BE2C (cell line): ENCODE results near the gene ZNF888.

ENCODE experiments used
- DNase-seq: peaks from one replicate; pipeline ENCODE4 v3.0.0-alpha.2; 2020
- H3K27me3 ChIP-seq: fragments of 250-450 bp; sonication (Bioruptor Pico); 2 replicates; pipeline ENCODE4 v1.5.1; 2020; ENCODE audit warnings: mild to moderate bottlenecking
- H3K36me3 ChIP-seq: fragments of 250-450 bp; sonication (Bioruptor Pico); 2 replicates; pipeline ENCODE4 v1.5.1; 2020; ENCODE audit warnings: mild to moderate bottlenecking
- H3K4me1 ChIP-seq: fragments of 250-450 bp; sonication (Bioruptor Pico); 2 replicates; pipeline ENCODE4 v1.5.1; 2020
- H3K4me3 ChIP-seq: 2 replicates; pipeline ENCODE4 v1.5.1; 2011; ENCODE audit warnings: low read depth, low read length
- H3K9me3 ChIP-seq: fragments of 250-450 bp; sonication (Bioruptor Pico); 2 replicates; pipeline ENCODE4 v1.5.1; 2020
- CTCF ChIP-seq: IDR thresholded peaks from 2 replicates; pipeline ENCODE4 v1.5.1; 2012; ENCODE audit warnings: mild to moderate bottlenecking, low read depth, low read length

The ZNF888 gene

GRCh38 chr19:52898101-52898500 lies 25.1 kb downstream of the ZNF888 start:
- no peak for TF ChIP-seq CTCF
- Histone ChIP-seq H3K9me3 (no peaks in the 10 kb centered on the region), H3K36me3 (peaks cover 11% of the 10 kb centered on the region), H3K27me3 (no peaks in the 10 kb centered on the region), H3K4me1 (no peaks in the 10 kb centered on the region), H3K4me3 (no peak overlapping the region)
- no peak for DNase-seq

- Histone ChIP-seq H3K36me3 (peaks cover 11% of the 10 kb centered on the region), H3K27me3 (no peaks in the 10 kb centered on the region), H3K4me3 (peak within 1 kb of the TSS; percentile 93), H3K4me1 (no peaks in the 10 kb centered on the region), H3K9me3 (no peaks in the 10 kb centered on the region)
- TF ChIP-seq CTCF: no peak
- peak; percentile 97 for DNase-seq
Observed at GRCh38 chr19:52897138-52897935, 25.9 kb downstream of the ZNF888 start, which contains the start of gene ZNF320. ZNF320 (minus strand) TSS chr19:52897635; CDS start chr19:52890255, 7,380 bp downstream.

GRCh38 chr19:52896431-52897137 lies 26.6 kb downstream of the ZNF888 start:
- H3K4me1 ChIP-seq: no peaks in the 10 kb centered on the region
- H3K4me3 ChIP-seq: peak overlapping the region; percentile 93
- no peak for TF ChIP-seq CTCF
- H3K27me3 ChIP-seq: no peaks in the 10 kb centered on the region
- no peaks in the 10 kb centered on the region for H3K9me3 ChIP-seq
- H3K36me3 ChIP-seq: peaks cover 16% of the 10 kb centered on the region
- peak; percentile 30 for DNase-seq

- H3K27me3 ChIP-seq: no peaks in the 10 kb centered on the region
- no peaks in the 10 kb centered on the region for H3K9me3 ChIP-seq
- no peak overlapping the region for H3K4me3 ChIP-seq
- TF ChIP-seq CTCF: no peak
- no peak for DNase-seq
- no peaks in the 10 kb centered on the region for H3K4me1 ChIP-seq
- peaks cover 47% of the 10 kb centered on the region for H3K36me3 ChIP-seq
Observed at GRCh38 chr19:52891336-52891735, 31.9 kb downstream of the ZNF888 start.

GRCh38 chr19:52889931-52890330 lies 33.3 kb downstream of the ZNF888 start:
- H3K9me3 ChIP-seq: no peaks in the 10 kb centered on the region
- TF ChIP-seq CTCF: no peak
- DNase-seq: no peak
- H3K36me3 ChIP-seq: peaks cover 50% of the 10 kb centered on the region
- no peak overlapping the region for H3K4me3 ChIP-seq
- no peaks in the 10 kb centered on the region for H3K27me3 ChIP-seq
- no peaks in the 10 kb centered on the region for H3K4me1 ChIP-seq

- H3K27me3 ChIP-seq: no peaks in the 10 kb centered on the region
- peaks cover 54% of the 10 kb centered on the region for H3K36me3 ChIP-seq
- no peaks in the 10 kb centered on the region for H3K9me3 ChIP-seq
- no peak for DNase-seq
- no peak for TF ChIP-seq CTCF
- no peak overlapping the region for H3K4me3 ChIP-seq
- no peaks in the 10 kb centered on the region for H3K4me1 ChIP-seq
Observed at GRCh38 chr19:52889076-52889475, 34.2 kb downstream of the ZNF888 start.
